Spleen (tissue), 11 donors: ENCODE data around the gene BABAM2. TPM values are rescaled to one million over a fixed set of nuclear protein-coding genes. Genes with fewer than 3 reads are reported as not detected.

ENCODE experiments used
- DNase-seq: peaks from one replicate; pipeline ENCODE4 v3.0.0-alpha.2; 2020
- H3K27ac ChIP-seq, 8 donors: fragments of 200-600 bp; sonication (generic) in 7 of 8; 1 replicate in 4 of 8; 2 replicates in 4 of 8; pipeline versions ENCODE4 v1.5.0 to v1.8.0; 2016 to 2021; ENCODE audit warnings: inconsistent platforms in 4 of 8, mild to moderate bottlenecking in 4 of 8, moderate library complexity in 1 of 8
- H3K27me3 ChIP-seq, 7 donors: fragments of 200-600 bp; sonication (generic) in 6 of 7; replicated peaks in 1 of 7; 1 replicate in 4 of 7; 2 replicates in 3 of 7; pipeline versions ENCODE4 v1.5.0 to v1.8.0; 2016 to 2021; ENCODE audit warnings: inconsistent platforms in 3 of 7, mild to moderate bottlenecking in 1 of 7
- H3K36me3 ChIP-seq, 6 donors: fragments of 200-600 bp; sonication (generic) in 5 of 6; 1 replicate in 4 of 6; 2 replicates in 2 of 6; pipeline versions ENCODE4 v1.5.0 to v1.8.0; 2016 to 2021; ENCODE audit warnings: inconsistent platforms in 2 of 6
- H3K4me1 ChIP-seq, 6 donors: fragments of 200-600 bp; sonication (generic) in 5 of 6; 1 replicate in 3 of 6; 2 replicates in 3 of 6; pipeline versions ENCODE4 v1.5.0 to v1.8.0; 2016 to 2021; ENCODE audit warnings: inconsistent platforms in 3 of 6
- H3K4me3 ChIP-seq, 8 donors: fragments of 200-600 bp; sonication (generic) in 7 of 8; 1 replicate in 4 of 8; 2 replicates in 4 of 8; pipeline versions ENCODE4 v1.5.0 to v1.8.0; 2016 to 2021; ENCODE audit warnings: inconsistent platforms in 4 of 8, mild to moderate bottlenecking in 4 of 8, moderate library complexity in 2 of 8
- H3K9me3 ChIP-seq, 8 donors: fragments of 200-600 bp; sonication (generic) in 7 of 8; 1 replicate in 4 of 8; 2 replicates in 4 of 8; pipeline versions ENCODE4 v1.5.0 to v1.8.0; 2016 to 2021; ENCODE audit warnings: inconsistent platforms in 4 of 8
- POLR2A ChIP-seq, 3 donors: fragments of 450-650 bp; IDR thresholded peaks; one replicate each; pipeline ENCODE4 v1.5.1; 2017; ENCODE audit warnings: antibody characterized with exemption in 3 of 3, mild to moderate bottlenecking in 1 of 3
- POLR2AphosphoS5 ChIP-seq, 3 donors: sonication (generic); formaldehyde crosslinking; IDR thresholded peaks; one replicate each; pipeline ENCODE4 v1.5.1; 2017; ENCODE audit warnings: antibody characterized with exemption in 3 of 3
- WGBS, 5 donors: extraction: QIAGEN DNeasy Blood & Tissue Kit in 3 of 5; methylation state at CpG; one replicate each; pipeline versions ENCODE4 v1.1.5 to v1.1.7; 2013 to 2018; 5-methylcytosine and 5-hydroxymethylcytosine counted together
- intact Hi-C: fragments of 100-400 bp; cut with DNase I; formaldehyde crosslinking; loops from one replicate; pipeline ENCODE4 v1.15.0; 2023; ENCODE audit warnings: low total_unique reads
- polyA plus RNA-seq, 3 donors: library from polyadenylated mRNA; stranded (reverse); fragments of 200-250 nt; gene quantifications; one replicate each; pipeline ENCODE4 v1.2.1, GENCODE V29; 2013
- total RNA-seq, 7 donors: library from RNA; depleted of rRNA in 3 of 7; stranded (reverse); fragments of >200 nt in 3 of 7; fragmentation: NEBNext Ultra II Directional in 4 of 7; extraction: Animal tissue kit (Norgen Biotek cat#: 25700) in 4 of 7; gene quantifications; one replicate each; pipeline versions ENCODE4 v1.1.0 to v1.2.1, GENCODE V29; 2016 to 2021
- TF ChIP-seq, protein P1 (sequence below), 11 experiments: fragments of 200-600 bp in 7 of 11; fragments of 450-650 bp in 4 of 11; sonication (generic) in 4 of 11; IDR thresholded peaks in 8 of 11; conservative IDR thresholded peaks in 3 of 11; 1 replicate in 7 of 11; 2 replicates in 4 of 11; pipeline versions ENCODE4 v1.4.0 to v1.8.0; 2016 to 2021; ENCODE audit warnings: antibody characterized with exemption in 11 of 11, inconsistent platforms in 4 of 11, mild to moderate bottlenecking in 1 of 11
- donor health status: healthy with polysubstance abuse.
- donor health status: DM: no; HTN: no; CAD: no; lungs with moderate emphysema.
- donor health status: DM: no; HTN: no; CAD: no.
- donor health status: Bipolar disorder and iron deficiency.
- donor health status: healthy.
- donor health status: DM: no; HTN: no; CAD: no.
- donor health status: DM: yes; HTN: yes; CAD: no.

BABAM2 gene
- total and polyA plus RNA-seq, 10 donors, result 16.1 to 70.1 (median 55.0) TPM

DNA sequence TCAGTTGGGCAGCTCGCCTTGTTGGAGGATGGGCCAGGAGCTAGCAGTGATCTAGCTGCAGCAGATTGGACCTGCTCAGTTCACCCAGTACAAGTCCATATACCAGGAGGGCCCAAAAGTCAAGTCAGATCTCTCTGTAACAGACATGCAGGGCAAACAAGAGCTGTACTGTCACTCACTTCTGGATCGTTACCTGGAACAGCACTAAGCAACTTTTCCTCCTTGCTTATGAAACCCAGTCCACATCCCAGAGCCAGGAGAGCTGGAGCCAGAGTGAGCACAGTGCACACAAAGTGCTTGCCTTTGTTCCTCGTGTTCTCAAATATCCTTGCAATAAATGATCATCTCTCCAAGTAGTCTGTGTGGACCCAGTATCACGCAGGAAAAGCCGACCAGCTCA lies 258.0 kb downstream of the BABAM2 start:
- intact Hi-C loops, result no loop called here
- WGBS, 5 donors, result 89 to 98% (median 96%) methylated on average over 5 of the region's 5 CpGs
- TF ChIP-seq POLR2A (IDR thresholded peaks at IDR 0.05), result no peak
- TF ChIP-seq, protein P1, sequence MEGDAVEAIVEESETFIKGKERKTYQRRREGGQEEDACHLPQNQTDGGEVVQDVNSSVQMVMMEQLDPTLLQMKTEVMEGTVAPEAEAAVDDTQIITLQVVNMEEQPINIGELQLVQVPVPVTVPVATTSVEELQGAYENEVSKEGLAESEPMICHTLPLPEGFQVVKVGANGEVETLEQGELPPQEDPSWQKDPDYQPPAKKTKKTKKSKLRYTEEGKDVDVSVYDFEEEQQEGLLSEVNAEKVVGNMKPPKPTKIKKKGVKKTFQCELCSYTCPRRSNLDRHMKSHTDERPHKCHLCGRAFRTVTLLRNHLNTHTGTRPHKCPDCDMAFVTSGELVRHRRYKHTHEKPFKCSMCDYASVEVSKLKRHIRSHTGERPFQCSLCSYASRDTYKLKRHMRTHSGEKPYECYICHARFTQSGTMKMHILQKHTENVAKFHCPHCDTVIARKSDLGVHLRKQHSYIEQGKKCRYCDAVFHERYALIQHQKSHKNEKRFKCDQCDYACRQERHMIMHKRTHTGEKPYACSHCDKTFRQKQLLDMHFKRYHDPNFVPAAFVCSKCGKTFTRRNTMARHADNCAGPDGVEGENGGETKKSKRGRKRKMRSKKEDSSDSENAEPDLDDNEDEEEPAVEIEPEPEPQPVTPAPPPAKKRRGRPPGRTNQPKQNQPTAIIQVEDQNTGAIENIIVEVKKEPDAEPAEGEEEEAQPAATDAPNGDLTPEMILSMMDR (IDR thresholded peaks at IDR 0.05 in 8 of 11, conservative IDR thresholded peaks at IDR 0.05 in 3 of 11), result no peak
- TF ChIP-seq POLR2AphosphoS5 (IDR thresholded peaks at IDR 0.05), result no peak
- H3K36me3 ChIP-seq, result peaks cover 0 to 36% (median 0%) of the 10 kb centered on the region in 6 donors
- no peaks in the 10 kb centered on the region for H3K4me1 ChIP-seq
- DNase-seq, result no peak
- no peaks in the 10 kb centered on the region for H3K27me3 ChIP-seq
- H3K9me3 ChIP-seq, result no peaks in the 10 kb centered on the region
- H3K27ac ChIP-seq, result no peak overlapping the region
- no peak overlapping the region for H3K4me3 ChIP-seq

DNA sequence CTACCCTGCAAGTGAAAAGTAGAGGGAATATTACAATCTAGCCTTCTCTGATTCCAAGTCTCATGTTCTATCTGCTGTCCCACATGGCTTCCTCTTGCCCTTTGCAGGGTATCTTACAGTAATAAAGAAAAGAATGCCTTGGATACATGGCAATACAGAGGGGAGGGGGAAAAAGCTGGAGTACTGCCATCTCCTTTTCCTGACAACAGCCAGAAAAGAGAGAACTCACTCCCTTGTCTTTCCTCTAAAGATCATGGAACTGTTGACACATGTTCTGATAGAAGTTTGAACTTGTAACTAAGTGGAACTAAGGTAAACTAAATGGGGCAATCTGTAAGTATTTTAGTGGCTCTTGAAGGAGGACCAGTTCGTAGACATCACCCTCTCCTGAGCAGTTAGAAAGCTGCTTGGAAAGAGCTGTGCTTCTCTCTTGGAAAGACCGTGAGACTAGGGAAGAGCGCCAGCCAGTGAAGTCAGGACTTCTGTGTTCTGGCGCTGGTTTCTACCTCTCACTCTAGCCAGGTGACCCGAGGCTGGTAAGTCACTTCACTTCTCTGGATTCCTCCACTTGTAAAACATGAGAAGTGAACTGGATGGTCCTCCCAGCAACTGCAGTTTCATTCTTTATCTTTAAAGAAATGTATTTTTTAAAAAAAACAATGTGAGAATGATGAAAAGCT lies 259.8 kb downstream of the BABAM2 start:
- WGBS, 5 donors, result 90 to 98% (median 94%) methylated on average over 5 of the region's 5 CpGs

DNA sequence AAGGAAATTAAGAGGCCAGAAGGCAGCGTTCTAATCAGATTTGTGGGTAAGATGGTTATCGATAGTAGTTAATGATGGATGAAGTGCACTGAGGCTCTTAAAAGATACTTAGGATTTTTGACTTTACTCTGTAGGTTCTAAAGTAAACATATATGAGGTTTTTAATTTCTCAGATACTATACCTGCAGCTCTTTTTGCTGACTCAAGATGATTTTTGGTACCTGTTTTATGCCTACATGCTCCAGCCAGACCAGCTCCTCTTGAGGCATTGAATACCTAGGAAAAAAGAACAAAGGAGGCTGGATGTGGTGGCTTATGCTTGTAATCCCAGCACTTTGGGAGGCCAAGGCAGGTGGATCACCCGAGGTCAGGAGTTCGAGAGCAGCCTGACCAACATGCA lies 260.5 kb downstream of the BABAM2 start:
- Histone ChIP-seq H3K27me3 (no peaks in the 10 kb centered on the region), H3K27ac (no peak overlapping the region), H3K4me1 (no peaks in the 10 kb centered on the region), H3K9me3 (peaks cover 0 to 19% (median 12%) of the 10 kb centered on the region in 8 donors), H3K4me3 (no peak overlapping the region), H3K36me3 (peaks cover 0 to 60% (median 0%) of the 10 kb centered on the region in 6 donors)
- whole genome bisulfite sequencing, 5 donors, result 93 to 99% (median 96%) methylated on average over 4 of the region's 4 CpGs
- TF ChIP-seq POLR2A (IDR thresholded peaks at IDR 0.05), result no peak
- no peak for TF ChIP-seq POLR2AphosphoS5 (IDR thresholded peaks at IDR 0.05)
- TF ChIP-seq, protein P1 (IDR thresholded peaks at IDR 0.05 in 8 of 11, conservative IDR thresholded peaks at IDR 0.05 in 3 of 11), result no peak
- DNase-seq, result no peak
- intact Hi-C loops, result no loop called here

More for the DNA sequence above, 259.8 kb downstream of the BABAM2 start:
- H3K36me3 ChIP-seq, result peaks cover 0 to 54% (median 0%) of the 10 kb centered on the region in 6 donors
- DNase-seq, result no peak
- peaks cover 0 to 13% (median 7%) of the 10 kb centered on the region in 8 donors for H3K9me3 ChIP-seq
- H3K4me3 ChIP-seq, result no peak overlapping the region
- no peak overlapping the region for H3K27ac ChIP-seq
- intact Hi-C loops, result no loop called here
- no peak for TF ChIP-seq POLR2A (IDR thresholded peaks at IDR 0.05)
- TF ChIP-seq POLR2AphosphoS5 (IDR thresholded peaks at IDR 0.05), result no peak
- TF ChIP-seq, protein P1 (IDR thresholded peaks at IDR 0.05 in 8 of 11, conservative IDR thresholded peaks at IDR 0.05 in 3 of 11), result no peak
- H3K27me3 ChIP-seq, result no peaks in the 10 kb centered on the region
- H3K4me1 ChIP-seq, result no peaks in the 10 kb centered on the region

DNA sequence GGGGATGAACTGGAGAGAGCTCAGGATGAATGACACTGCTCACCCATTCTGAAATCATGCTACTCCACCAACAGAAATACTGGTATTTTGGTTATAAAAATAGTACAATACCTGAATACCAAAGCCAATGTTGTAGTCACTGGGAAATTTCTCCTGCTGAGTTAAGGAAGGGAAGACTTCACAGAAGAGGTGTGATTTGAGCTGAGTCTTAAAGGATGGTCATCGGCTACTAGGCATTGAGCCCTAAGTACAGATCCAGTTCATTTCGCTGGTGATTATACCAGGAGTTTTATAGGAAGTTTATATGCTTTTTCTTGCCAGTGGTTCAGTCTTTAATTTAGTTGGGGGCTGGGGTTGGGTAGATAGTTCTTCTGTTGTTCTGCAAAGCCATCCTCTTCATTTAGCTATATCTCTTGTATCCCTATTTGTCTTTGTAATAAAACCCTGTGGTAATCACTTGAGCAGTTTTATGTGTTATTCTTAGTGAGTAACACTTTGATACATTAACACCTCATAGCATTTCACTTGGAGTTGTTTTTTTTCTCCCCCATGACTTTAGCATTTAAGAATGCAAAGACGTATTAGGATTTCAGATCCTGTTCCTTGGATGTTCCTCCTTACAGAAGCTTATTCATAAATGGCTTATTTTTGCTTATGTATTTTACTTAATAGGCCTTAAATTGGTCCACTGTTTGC lies 262.2 kb downstream of the BABAM2 start:
- peaks cover 4 to 31% (median 21%) of the 10 kb centered on the region in 8 donors for H3K9me3 ChIP-seq
- TF ChIP-seq, protein P1 (IDR thresholded peaks at IDR 0.05 in 8 of 11, conservative IDR thresholded peaks at IDR 0.05 in 3 of 11), result no peak
- no peak for TF ChIP-seq POLR2AphosphoS5 (IDR thresholded peaks at IDR 0.05)
- TF ChIP-seq POLR2A (IDR thresholded peaks at IDR 0.05), result no peak
- intact Hi-C loops, result no loop called here
- H3K4me3 ChIP-seq, result no peak overlapping the region
- 91 to 99% (median 96%) methylated on average over 3 of the region's 3 CpGs for WGBS, 5 donors
- H3K27me3 ChIP-seq, result no peaks in the 10 kb centered on the region
- H3K27ac ChIP-seq, result no peak overlapping the region
- DNase-seq, result no peak
- H3K36me3 ChIP-seq, result peaks cover 0 to 69% (median 0%) of the 10 kb centered on the region in 6 donors
- no peaks in the 10 kb centered on the region for H3K4me1 ChIP-seq
